GM18861 (cell line): Measurements from ENCODE around the gene FGGY.
"Not testable (repeated sequence)": the region's sequence is repeated elsewhere in the genome, so short reads cannot be mapped to it uniquely, and the experiment has no call there.

Source experiments
- ATAC-seq: cut with Tn5 transposase; IDR thresholded peaks from one replicate; pipeline ENCODE4 v1.9.1; 2021; ENCODE audit not compliant: unreplicated experiment

Gene FGGY

GRCh38 chr1:59434336-59434735, 137.4 kb downstream of the FGGY start:
- no peak for ATAC-seq

GRCh38 chr1:59436637-59437036, 139.7 kb downstream of the FGGY start:
- ATAC-seq, result no peak

GRCh38 chr1:59438058-59438560, 141.2 kb downstream of the FGGY start:
- no peak for ATAC-seq

- ATAC-seq, result no peak
Measured at GRCh38 chr1:59442492-59442891, 145.6 kb downstream of the FGGY start.

- ATAC-seq, result no peak
Measured at GRCh38 chr1:59443310-59443709, 146.4 kb downstream of the FGGY start.

- no peak for ATAC-seq
Measured at GRCh38 chr1:59444520-59444919, 147.6 kb downstream of the FGGY start.

GRCh38 chr1:59445040-59445439, 148.1 kb downstream of the FGGY start:
- ATAC-seq, result no peak

- ATAC-seq, result no peak
Measured at GRCh38 chr1:59446257-59446901, 149.5 kb downstream of the FGGY start.

GRCh38 chr1:59452026-59452425, 155.1 kb downstream of the FGGY start:
- no peak for ATAC-seq

- no peak for ATAC-seq
Measured at GRCh38 chr1:59452559-59452958, 155.7 kb downstream of the FGGY start.

GRCh38 chr1:59453297-59453968, 156.5 kb downstream of the FGGY start:
- ATAC-seq, result no peak

GRCh38 chr1:59455206-59455605, 158.3 kb downstream of the FGGY start:
- no peak for ATAC-seq

- no peak for ATAC-seq
Measured at GRCh38 chr1:59457786-59458185, 160.9 kb downstream of the FGGY start.

- ATAC-seq, result no peak
Measured at GRCh38 chr1:59458884-59459283, 162.0 kb downstream of the FGGY start.

GRCh38 chr1:59462942-59463341, 166.0 kb downstream of the FGGY start:
- not testable (repeated sequence) for ATAC-seq

GRCh38 chr1:59465478-59465877, 168.6 kb downstream of the FGGY start:
- ATAC-seq, result not testable (repeated sequence)

GRCh38 chr1:59468828-59469428, 172.0 kb downstream of the FGGY start:
- ATAC-seq, result no peak

GRCh38 chr1:59471991-59472570, 175.2 kb downstream of the FGGY start:
- ATAC-seq, result not testable (repeated sequence)

GRCh38 chr1:59473831-59474230, 176.9 kb downstream of the FGGY start:
- no peak for ATAC-seq

GRCh38 chr1:59474496-59474895, 177.6 kb downstream of the FGGY start:
- ATAC-seq, result no peak

- no peak for ATAC-seq
Measured at GRCh38 chr1:59475737-59476136, 178.8 kb downstream of the FGGY start.

GRCh38 chr1:59477286-59477685, 180.4 kb downstream of the FGGY start:
- no peak for ATAC-seq
